ENCODE data around the gene TTLL10.

The TTLL10 gene

DNA sequence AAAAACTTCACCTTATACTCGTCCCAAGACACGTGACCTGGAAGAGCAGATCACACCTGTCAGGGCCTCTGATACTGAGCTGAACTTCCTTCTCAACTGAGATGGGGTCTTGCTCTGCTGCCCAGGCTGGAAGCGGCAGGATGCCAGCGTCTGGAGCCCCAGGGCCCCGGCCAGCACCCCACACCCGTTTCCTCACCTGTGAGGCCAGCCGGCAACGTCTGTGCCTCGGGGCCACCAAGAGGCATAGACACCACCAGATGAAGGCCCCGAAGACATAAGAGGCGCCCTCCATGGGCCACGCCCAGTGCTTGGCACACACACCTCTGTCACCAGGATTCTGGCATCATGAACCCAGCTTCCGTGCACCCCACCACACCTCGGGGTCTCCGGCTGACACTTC, 49.6 kb downstream of the TTLL10 start:
- no peak for DNase-seq

DNA sequence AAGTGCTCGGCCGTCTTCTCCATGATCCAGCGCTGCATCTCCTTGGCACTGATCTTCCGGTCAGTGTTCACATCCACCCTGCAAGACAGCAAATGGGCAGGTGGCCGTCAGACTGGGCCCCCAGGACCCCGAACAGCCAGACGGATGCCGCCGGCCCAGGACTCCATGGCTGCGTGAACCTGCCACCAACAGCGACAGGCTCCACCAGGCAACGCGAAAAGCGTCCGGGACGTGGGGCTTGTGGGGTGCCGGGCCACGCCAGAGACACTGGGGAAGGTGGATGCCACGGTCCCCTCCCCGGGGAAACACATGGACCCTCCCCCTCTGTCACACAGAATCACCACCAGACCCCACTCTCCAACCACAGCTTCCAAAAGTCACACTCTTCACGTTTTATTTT, 50.2 kb downstream of the TTLL10 start:
- DNase-seq, result no peak

DNA sequence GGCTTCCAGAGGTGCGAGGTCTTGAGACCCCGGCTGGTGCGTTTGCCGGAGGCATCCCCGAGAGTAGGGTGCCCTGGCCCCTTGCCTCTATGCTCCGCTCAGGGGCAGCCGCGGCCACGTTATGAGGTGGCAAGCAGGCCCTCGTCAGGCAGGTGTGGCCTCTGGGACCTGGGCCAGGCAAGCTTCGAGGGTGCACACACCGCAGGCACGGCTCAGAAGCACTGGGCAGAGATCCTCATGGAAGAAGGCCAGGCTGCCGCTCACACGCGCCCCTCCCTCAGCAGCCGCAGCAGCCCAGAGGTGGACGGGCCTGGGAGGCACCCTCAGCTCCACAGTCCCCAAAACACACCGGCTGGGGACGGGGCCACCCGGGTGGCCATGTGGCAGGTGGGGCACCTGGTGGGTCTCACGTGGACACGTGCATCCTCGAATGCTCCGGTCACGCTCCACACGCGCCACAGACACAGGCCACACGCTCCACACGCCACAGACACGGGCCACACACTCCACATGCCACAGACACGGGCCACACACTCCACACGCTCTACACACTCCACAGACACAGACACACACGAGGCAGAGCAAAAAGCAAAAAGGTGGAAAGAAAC, 51.7 kb downstream of the TTLL10 start:
- no peak for DNase-seq

DNA sequence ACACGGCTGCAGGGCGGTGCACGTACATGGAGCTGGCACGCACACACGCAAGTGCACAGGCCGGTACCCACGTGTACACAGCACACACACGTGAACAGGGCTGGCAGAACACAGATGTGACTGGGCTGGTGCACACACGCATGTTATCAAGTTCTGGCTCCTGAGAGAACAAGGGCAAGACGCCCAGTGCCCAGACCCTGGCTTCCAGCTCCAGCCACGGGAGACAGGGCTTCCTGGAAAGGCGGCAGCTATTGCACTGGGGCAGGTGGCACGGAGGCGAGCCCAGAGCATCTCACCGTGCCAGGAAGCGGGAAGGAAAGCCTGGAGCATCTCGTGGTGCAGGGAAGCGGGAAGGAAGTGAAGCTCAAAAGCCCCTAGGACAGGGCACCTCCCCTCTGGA, 52.2 kb downstream of the TTLL10 start:
- DNase-seq, result no peak

DNA sequence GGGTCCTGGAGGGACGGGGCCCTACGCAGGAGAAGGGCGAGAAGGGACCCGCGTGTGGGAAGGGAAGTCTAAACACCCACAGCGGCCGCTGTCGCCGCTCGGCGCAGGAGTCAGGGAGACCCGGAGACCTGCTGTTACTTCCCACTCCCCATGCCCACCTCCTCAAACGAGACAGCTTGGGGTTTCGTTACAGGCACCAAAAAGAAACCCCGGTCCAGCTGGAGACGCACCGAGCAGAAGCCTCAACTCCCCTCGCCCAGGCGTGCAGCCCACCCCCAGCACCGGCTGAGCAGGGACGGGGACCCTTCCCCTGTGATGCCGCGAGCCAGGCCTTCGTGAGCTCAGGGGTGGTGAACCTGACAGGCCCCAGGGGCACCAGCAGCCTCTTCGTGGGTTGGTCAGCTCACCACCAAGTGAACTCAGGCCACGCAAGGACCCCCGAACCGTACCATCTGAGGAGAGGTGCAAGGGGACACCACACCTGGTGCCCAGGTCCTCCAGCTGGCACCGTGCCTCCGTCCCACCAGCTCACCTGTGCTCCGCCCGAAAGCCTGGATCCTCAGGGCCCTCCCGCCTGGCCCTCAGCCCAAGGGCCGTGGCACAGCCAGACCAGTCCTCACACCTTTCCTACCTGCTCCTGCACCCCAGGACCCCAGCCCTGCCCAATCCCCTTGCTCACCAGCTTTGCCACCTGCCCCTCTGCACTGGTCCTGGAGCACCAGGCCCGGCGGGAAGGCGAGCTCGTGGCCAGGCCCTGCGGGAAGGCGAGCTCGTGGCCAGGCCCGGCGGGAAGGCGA, 53.1 kb downstream of the TTLL10 start:
- no peak for DNase-seq

DNA sequence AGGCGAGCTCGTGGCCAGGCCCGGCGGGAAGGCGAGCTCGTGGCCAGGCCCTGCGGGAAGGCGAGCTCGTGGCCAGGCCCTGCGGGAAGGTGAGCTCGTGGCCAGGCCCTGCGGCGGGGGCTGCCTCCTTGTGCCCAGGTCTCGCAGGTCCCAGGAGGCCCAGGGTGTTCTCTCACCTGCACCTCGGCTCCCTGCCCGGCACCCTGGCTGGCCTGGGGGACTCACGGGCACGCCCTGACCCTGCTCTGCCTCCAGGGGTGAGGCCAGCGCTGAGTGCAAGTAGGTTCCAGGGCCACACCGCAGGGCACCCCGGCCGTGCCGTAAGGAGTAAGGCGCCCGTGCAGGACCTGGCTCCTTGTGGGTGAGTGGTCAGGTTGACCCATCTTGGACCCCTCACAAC, 53.7 kb downstream of the TTLL10 start:
- DNase-seq, result no peak

DNA sequence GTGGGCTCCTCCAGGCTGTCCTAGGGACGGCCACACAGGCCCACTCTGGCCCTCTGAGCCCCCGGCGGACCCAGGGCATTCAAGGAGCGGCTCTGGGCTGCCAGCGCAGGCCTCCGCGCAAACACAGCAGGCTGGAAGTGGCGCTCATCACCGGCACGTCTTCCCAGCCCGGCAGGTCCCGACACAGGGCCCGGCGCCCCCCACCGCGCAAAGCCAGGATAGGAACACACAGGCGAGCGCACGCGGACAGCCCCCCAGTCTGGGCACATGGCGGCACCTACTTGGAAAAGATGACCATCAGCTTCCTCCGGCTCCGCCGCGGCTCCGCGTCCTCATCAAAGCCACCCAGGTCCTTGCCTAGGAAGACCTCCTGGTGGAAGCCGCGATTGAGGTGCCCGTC, 54.5 kb downstream of the TTLL10 start:
- DNase-seq, result no peak

DNA sequence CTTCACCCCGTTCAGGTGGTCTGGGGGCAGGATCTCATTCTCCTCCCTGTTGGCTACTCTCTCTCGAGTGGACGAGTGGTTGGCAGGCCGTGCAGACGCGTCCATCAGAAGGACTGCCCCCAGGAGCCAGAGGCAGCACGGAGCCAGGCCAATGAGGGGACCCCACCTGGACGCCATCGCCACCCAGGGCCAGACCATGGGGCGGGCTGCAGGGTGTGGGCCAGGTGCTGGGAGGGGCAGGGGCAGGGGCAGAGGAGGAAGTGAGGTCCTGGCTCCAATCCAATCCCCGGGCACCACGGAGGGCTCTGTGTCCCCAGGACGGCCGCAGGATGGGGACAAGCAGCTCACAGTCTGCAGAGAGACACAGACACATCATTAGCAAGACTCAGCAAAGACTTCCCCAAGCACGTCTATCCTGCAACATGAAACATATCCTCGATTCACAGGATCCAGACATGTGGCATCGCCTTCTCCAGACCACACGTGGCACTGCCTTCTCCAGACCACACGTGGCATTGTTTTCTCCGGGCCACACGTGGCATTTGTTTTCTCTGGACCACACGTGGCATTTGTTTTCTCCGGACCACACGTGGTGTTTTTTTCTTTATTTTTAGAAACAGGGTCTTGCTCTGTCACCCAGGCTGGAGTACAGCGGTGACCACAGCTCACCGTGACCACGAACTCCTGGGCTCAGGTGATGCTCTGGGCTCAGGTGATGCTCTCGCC, 55.1 kb downstream of the TTLL10 start:
- no peak for DNase-seq

DNA sequence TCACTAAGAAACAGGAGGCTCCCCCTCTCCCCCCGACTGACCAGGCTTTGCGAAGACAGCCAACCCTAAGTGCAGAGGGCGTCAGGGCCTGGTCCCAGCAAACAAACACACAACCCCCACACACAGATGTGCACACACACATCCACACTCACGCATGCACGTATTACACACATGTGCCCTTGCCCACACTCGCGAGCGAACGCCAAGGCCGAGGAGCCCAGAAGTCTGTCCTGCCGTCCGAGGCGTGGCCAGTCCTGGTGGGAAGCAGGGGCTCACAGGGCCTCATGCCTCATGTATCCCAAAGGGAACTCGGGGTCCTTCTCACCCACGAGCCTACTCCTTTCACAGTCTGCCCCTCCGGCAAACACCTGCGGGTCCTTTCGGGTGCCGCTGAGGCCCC, 56.1 kb downstream of the TTLL10 start:
- DNase-seq, result no peak

DNA sequence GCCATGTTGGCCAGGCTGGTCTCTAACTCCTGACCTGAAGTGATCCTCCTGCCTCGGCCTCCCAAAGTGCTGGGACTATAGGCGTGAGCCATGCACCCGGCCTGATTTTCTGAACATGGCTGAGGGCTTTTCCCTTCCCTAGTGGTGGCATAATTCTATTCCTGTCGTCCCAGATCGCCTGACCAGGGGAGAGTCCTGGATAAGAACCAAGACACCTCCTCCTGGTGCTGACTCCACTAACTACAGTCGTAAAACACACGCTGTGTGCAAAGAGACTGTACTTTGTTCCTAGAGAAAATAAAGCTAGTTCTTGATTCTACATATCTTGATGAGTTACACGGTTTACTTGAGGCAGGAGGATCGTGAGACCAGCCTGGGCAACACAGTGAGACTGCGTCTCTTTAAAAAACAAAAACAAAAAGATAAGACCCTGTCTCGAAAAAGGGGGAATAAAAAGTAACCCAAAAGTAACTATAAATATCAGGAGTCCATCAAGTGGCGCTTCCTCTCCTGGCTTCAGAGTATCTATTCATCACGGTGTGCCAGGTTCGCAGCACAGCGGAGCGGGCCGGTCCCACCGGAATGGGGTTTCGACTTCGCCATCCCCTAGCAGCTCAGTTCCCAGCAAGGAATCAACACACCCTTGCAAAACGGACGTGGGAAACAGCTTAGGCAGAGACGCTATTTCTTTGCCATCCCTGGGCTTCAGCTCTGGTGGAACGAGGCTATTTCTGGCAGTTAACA, 57.1 kb downstream of the TTLL10 start:
- DNase-seq, result peak; percentile 30

DNA sequence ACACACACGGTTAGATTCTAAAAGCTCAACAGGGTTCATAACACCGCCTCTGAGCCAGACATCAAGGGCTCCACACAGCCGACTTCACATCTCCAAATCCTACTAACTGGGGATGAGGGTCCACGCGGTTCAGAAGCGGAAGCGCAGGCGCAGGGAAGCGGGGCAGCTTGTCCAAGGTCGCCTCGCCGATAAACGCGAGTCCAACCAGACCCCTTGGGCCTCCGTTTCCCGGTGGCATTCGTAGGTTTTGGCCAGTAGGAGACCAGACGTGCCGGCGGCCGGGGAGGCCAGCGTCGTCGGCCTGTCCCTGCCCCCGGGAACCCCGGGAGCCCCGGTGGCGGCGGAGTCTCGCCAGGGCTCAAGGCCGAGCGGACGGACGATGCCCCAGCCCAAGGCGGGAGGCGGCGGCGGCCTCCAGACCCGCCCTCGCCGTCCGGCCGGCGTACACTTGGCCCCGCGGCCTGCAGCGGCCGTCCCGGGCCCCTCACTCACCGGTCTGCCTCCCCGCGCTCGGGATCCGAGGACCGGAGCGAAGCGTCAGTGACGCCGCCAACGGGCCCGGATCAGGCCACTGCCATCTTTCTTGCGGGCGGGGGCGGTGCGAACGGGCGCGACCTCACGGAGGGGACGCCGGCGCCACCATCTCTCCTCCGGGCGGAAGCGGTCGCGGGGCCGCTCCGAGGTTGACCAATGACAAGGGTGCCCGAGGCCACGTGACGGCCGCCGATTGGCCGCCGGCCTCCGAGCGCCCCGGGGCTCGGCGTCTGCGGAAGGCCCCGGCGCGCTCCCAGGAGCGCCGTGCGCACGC, 57.9 kb downstream of the TTLL10 start, which contains the start of gene SDF4:
SDF4 (minus strand) TSS at position 602 of the 808 bp plus-strand sequence. CDS start 3,229 bp downstream, outside the sequence.
- peak; percentile 98 for DNase-seq

DNA sequence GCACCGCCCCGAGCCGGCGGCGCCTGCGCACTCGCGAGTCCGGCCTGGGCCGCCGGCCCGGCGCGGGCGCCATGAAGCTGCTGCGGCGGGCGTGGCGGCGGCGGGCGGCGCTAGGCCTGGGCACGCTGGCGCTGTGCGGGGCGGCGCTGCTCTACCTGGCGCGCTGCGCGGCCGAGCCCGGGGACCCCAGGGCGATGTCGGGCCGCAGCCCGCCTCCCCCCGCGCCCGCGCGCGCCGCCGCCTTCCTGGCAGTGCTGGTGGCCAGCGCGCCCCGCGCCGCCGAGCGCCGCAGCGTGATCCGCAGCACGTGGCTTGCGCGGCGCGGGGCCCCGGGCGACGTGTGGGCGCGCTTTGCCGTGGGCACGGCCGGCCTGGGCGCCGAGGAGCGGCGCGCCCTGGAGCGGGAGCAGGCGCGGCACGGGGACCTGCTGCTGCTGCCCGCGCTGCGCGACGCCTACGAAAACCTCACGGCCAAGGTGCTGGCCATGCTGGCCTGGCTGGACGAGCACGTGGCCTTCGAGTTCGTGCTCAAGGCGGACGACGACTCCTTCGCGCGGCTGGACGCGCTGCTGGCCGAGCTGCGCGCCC, 58.6 kb downstream of the TTLL10 start, which contains the start of gene B3GALT6:
B3GALT6 (plus strand) TSS at position 30 of the 588 bp plus-strand sequence; CDS start at position 72, 42 bp downstream.
- no peak for DNase-seq

DNA sequence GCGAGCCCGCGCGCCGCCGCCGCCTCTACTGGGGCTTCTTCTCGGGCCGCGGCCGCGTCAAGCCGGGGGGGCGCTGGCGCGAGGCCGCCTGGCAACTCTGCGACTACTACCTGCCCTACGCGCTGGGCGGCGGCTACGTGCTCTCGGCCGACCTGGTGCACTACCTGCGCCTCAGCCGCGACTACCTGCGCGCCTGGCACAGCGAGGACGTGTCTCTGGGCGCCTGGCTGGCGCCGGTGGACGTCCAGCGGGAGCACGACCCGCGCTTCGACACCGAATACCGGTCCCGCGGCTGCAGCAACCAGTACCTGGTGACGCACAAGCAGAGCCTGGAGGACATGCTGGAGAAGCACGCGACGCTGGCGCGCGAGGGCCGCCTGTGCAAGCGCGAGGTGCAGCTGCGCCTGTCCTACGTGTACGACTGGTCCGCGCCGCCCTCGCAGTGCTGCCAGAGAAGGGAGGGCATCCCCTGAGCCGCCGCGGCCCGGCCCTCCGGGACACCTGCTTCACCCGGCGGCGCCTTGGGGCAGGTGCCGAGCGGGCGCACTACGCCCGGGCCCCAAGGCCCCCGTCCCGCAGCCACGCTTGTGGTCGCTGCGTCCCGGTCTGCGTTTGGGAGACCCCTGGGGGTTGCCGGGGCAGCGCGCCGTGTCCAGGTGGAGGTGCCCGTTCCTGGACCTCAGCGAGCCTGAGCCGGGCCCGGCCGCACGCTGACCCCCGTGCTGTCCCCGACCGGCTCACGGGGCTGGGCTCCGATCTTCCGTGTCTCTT, 59.3 kb downstream of the TTLL10 start:
- DNase-seq, result no peak

DNA sequence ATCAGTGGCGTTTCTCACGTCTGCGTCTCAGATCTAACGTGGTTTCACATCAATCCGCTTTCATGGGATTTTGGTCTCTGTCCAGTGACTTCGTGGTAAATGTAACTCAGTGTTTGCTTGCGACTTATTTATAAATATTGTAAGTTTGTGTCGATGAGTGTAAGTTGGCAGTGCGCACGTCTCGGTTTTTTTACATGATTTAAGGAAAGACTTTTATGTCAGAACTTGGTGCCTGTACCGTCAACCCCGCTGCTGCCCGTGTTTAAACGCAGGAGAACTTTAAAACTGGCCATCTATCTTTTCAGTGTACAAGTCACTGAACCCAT, 59.9 kb downstream of the TTLL10 start:
- DNase-seq, result no peak

DNA sequence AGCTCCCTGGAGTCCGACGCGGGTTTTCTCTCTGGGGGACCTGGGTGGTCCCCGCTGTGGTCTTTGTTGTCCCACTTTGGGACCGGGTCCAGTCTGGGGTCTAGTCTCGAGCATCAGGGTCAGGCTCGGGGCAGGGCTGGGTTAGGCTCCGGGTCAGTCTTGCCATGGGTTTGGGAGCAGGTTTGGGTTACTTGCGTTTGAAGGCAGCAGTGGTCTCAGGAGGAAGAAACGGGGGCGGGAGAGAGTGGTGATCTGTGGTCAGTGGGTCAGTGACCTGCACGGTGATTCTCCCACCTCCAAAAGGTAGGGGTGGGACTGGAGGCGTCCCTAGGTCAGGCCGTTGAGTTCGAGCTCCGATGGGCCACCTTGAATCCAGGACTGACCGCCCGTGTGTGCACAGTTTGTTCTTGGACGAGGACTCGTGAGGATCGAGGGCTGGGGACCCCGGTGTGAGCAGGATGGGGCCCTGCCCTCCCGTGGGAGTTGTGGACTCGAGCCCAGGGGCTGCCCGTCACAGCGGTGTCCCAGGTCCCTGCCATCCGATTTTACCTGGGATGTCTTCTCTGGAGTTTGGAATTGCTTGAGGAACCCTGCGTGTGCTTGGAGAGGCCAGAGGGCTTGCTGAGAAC, 60.6 kb downstream of the TTLL10 start:
- no peak for DNase-seq

DNA sequence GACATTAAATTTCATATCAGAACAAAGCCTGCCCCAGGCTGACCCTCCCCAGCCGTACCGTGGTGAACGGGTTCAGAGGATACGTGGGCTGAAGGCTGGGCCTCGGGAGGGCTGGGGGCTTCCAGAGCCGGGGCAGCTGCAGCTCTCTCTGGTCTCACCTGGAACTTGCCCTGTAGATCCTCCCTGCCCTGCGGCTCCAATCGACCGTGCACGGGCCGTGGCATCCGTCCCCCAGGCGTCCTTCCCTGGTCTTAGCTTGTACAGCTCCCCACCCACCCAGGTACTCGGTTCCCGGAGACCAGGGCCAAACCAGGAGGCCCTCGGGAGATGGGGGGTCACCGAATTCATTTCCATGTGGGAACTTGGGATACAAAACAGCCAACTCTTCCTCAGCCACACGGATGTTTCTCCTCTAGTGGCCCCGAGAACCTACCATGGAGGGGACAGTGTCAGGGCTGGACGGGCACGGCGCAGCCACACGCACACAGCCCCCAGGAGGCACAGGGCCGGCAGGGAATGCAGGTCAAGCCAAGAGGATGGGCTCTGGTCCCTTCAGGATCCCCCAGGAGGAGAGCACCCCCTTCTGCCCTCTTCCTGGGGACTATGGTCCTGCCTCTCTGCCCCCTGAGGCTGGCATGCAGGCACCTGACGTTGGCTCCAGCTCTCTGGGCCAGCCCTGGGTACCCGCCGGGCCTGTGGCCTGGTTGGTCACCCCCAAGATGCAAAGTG, 61.5 kb downstream of the TTLL10 start:
- DNase-seq, result no peak

DNA sequence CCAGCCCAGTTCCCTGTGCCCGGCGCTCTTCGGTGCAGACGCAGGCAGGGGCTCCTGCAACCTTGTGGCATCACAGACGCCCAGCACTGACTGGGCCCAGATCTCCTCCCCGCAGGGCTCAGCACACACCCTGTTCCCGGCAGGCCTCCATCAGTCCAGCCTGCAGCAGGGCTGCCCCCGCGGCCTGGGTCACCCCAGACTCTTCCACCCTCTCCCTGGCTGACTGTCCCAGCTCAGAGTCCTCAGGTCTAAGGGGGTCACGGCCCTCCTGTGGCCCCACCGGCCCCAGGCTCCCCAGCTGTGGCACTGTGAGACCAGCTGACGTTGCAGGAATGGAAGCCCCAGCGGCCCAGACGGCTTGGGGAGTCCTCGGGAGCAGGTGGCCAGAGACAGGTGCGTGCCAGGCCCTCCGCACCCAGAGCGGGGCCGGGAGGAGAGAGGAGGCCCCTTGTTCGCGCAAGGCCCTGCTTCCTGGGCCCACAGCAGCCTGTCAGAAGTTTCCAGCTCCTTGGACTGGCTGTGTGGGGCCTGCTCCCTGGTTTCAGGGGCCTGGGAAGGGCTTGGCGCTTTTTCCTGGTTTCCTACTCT, 62.6 kb downstream of the TTLL10 start:
- no peak for DNase-seq

DNA sequence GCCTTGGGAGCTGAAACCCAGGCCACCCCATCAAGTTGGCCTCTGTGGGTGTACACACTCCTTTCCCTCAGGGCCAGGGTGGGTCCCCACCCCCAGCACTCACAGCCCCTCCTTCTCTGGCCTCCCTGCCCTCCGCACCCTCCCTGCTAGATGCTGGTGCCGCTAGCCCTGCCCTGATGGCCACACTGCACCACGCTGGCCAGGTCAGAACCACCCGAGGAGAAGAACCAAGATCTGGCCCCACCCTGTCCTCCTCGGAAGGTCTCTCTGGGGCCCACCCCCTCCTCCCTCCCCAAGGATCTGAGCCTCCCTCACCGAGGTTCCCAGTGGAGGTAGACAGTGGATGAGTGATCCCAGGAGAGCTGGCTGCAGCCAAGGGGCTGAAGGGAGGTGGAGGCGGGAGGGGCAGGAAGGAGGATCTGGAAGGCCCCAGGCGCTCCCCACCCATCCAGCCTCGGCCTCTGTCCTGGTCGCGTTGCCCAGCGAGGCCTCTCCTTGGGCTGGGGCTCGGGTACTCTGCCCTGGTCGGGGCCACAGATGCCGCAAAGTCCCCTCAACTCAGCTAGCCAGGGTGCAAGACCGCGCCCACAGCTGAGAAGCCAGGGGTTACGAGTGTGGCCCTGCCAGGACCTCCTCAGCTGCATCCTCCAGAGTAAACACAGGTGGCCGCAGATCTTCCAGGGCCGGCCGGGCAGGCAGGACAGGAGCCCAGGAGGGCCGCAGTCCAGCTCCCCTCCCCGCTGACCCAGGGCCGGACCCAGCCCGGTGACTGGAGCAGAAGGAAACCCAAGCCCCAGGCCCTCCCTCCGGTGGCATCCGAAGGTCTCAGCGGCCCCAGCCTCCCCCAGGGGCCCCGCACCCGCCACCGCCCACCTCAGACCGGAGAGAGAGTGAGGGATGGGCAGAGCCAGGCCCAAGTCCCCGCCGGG, 63.5 kb downstream of the TTLL10 start:
- no peak for DNase-seq
